NCI-H446 treated with DMSO at 0.1 percent for 48 hours (cell line): Measurements from ENCODE around the gene CACHD1.
A peak's percentile ranks its signal among the peaks of the same experiment; 100 is the strongest.

Source experiments
- DNase-seq: peaks from one replicate; lab custom pipeline; 2025; lab: John Stamatoyannopoulos, UW

CACHD1 gene

DNA sequence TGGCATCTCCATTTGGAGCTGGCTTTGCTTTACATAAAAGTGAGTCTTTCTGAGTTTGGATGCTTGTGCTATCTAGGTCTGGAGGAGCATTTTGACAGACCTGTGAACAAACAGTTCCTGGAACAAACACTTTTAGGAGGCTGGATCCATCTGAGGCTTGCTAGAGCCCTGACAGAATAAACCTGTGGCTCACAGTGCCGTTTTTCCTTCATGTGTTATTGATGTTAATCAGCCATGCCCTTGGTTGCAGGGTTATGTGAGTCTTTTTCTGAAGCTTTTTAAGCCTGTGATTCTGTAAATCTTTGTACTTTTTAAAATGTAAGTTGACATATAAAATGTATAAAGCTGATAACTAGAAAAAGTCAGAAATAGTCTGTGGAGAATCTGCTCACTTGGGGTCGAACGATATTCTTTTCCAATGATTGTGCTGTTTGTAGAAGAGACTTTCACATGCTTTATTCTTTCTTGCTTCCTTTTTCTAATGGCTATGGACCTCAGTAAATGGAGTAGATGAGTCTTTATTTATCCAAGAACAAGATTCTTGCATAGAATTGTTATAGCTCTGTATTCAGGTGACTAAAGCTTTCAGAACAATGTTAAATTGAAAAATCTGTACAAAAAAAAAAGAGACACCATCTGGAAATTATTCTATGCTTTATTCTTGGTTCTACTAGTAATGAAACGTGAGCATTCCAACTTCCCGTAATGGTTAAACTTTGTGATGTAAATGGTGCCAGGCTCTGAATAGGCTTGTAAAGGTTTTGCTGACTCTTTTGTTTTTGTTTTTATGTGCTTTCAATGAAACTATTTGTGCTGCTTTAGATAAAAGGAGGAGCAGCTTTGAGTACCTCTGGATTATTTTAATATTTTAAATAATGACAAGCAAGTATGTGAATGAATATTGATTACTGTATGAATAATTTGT is 53.7 kb downstream of the CACHD1 start:
- DNase-seq = no peak

DNA sequence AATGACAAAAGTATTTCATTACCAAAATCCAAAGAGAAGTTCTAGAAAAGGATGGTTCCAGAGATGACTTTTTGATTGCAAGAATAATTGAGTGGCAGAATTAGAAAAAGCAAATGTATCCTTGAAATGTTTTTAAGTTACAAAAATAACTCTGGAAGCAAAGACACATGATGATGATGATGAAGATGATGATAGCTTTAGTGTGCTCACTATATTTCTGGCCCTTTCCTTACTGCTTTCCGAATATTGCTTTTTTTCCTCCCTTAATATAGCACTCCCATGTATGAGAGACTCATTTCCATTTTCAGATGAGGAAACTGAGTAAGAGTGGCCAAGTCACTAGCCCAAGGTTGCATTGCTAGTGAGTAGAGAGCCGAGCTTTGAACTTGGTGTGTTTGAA is 54.7 kb downstream of the CACHD1 start:
- DNase-seq = no peak

DNA sequence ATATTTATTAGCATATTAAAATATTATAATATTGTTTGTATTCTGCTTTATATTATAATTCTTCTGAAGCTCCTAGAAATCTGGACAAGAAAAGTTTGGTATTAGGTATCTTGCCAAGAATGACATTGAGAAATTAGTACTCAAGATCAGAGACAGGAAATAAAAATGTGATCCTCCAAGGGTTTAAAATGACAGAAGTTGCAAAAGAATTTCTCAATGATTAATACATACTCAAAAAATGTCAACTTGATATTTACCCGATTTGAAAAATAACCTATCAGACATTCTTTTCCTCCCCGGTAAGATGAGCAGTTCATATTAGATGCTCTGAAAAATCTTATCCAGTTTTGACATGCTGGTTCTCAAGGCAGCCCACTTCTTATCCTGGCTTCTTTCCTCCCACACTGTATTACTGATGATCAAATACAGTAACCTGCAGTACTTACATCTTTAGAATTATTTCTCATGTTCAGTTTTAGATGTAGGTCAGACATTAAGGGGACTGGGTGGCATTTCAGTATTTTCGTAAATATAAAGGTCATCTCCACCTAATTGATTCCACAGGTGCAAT is 55.3 kb downstream of the CACHD1 start:
- no peak for DNase-seq

DNA sequence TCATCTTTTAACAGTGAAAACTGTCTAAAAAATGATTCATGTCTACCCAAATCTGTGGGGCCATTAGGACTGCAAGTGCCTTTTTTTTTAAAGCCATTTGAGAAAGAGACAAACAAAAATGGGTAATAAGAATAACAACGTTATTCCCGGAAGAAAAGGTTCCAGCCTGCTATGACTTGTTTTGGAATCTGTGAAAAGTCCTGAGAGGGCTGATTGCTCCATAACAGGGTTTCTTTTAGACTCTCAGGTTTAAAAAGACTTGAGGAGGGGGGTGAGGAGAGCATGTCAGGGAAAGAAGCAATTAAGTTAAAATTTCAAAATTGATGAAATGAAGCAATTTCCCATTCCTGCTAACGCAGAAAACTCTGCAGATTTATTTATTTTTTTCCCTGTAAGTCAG is 56.4 kb downstream of the CACHD1 start:
- no peak for DNase-seq

DNA sequence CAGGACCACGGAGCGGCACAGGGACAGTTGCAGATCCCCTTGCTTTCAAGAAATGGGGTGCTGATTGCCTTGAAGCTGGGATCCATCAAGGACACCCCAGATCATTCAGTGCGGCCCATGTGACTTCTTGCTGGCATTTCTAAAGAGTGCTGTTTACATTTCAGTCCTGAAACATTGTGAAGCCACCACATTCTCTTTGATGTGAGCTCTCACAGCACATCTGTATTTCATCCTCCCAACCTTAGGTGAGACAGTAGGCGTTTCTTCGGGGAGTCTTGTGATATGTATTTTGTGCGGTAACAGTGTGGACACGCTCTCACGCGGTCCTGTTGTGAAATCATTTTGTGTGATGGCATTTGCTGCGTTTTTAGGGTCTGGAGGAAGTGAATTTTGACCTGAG is 57.2 kb downstream of the CACHD1 start:
- no peak for DNase-seq

DNA sequence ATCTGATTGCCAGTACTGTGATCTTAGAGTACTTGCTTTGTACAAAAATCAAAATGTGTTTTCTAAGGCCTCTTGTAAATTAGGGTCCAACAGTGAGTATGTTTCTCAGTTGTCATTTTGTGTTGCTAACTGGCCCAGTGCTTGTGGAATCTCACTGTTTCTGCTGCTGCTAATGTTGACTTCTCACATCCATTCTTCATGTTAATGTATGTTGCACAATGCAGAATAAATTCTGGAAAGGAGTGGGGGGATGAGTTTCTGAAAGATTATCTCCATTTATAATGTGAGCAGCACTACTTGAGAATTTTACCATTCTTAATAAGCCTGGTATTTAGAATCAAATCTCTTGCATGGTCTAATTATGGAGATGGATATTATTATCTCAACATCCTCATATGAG is 57.9 kb downstream of the CACHD1 start:
- DNase-seq = no peak

DNA sequence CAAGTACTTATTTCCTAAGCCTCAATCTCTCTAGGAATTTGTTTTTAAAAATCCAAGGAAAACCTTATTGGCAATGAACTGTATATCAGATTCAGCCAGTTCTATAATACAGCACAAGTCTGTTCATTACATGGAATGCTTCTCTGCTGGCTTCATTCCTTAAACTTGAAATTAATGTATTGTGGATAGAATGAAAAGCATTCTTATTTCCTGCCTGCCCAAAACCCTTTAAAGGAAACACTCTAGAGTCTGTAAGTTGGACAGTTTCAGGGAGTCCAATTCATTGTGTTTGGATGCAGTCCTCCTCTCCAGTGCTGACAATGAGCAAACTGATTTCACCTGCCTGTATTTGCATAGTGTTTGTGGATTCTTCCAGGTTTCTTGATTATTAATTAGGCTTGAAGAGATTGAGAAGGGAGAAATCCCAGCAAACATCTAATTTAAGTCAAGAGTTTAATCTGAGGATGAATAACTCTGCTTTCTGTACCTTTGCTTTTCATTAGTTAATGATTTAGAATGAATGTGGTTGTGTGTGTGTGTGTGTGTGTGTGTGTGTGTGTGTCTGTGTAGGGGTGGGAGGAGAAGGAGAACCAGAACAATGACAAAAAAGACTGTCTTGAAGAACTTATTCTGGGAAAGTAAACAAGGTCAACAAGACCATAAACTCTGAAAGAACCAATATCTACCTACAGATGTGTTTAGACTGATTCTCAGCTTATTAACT is 61.2 kb downstream of the CACHD1 start:
- DNase-seq = no peak

DNA sequence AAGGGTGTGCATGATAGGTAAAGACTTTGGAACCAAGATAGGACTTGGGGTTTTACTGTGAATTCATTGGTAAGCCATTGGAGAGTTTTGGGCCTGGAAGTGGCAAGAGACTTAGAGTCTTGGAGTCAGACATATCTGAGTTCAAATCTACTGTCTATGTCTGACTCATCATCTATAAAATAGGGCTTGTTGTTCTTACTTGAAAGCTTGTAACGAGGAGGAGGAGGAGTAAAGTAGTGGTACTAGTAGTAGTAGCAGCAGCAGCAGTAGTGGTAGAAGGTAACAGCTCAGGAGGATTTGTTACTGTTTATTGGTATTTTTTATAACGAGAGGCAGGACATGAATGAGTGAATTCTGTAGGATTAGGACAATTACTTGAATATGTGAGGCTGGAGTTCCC is 62.7 kb downstream of the CACHD1 start:
- no peak for DNase-seq

DNA sequence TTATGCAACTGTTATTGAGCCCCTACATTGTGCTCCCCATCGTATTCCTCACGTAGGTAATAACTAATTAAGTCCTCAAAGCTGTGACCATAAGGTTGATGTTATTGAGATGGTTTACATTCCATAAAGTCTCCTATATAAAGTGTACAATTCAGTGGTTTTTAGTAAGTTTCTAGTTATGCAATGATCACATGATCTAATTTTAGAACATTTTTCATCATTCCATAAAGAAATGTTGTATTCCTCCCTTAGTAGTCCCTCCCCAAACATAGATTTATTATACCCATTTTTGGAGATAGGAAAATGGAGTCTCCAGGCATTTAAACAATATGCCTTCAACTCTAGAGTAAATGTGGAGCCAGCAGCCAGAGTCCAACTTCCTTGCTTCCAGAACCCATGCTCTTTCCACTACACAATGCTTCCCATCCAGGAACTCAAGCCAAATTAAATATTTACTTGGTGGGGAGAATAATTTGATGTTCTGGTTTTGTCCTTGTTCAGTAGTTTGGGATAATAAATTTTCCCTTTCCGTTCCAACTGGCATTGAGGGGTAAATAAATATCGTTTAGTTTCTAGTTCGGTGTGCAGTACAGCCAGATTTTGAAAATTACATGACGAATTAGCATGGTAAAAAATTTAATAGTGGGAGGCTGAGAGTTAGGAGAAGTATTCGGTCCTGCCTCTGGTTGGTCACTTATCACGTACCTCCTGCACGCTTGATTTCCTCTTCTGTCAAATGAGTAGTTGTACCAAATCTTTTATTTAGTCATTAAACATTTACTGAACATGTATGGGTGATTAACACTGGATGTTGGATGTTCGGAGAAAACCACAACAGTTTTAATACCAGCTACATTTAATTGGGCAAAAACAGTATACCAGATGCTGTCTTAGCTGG is 66.3 kb downstream of the CACHD1 start:
- peak; percentile 64 for DNase-seq

DNA sequence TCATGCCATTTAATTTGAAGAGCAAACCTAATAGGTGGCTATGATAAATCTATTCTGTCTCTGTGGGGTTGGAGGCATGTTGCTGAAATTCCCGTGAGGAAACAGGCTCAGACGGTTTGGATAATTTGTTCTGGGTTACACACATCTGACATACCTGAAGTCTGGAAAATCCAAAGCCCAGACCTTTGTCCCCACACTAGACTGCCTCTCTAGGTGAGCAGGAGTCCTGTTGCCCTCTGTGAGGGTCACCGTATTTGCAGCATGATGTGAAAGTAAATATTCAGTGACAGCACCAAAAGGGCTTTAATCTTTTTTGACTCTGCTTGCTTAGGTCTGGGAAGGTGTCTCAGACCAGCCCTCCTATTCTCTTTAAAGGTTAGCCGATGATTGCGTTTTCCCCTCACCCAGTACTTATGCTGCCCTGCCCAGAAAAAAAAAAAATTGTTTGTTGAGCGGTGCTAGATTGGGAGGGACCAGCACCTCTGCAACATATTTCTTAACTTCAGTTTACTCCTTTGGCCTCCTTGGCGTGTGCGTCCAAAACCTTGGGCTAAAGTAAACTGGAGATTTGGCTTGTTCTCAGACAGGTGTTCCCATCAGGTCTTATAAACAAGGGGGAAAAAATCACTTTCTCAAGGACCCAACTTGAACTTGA is 67.0 kb downstream of the CACHD1 start:
- DNase-seq = no peak

DNA sequence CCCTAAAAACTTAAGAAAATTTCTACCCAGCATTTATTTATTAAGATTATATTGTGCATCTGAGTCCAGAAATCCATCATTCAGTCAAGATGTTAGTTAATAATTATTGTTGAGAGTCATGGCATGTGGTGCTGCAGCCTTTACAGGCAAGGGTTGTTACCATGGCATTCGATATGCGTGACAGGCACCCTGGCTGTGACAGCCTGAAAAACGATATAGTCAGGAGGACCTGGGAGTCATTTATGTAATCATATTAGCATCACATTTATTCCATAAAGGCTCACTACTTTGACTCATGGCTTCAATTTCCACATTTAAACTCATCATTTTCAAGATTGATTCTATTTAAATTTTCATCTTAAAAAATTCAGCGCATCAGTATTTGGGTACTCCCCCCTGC is 68.0 kb downstream of the CACHD1 start:
- DNase-seq = no peak

DNA sequence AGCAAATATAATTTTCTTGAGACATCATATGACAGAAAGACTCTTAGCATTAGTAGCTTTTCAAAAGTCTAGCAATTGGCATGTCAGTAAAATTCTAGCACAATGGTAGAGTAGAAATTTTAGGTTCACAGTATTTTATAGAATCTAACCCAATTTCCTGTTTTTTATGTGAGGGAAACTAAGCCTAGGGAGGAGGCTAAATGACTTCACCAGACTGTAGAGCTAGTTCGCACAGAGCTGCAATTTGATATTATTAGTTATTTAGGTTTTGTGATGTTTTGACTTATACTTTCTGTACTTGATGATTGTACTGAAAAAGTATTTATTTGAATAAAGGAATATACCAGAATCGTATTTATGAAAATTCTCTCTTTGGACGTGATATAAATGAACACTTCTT is 68.5 kb downstream of the CACHD1 start:
- DNase-seq = no peak

DNA sequence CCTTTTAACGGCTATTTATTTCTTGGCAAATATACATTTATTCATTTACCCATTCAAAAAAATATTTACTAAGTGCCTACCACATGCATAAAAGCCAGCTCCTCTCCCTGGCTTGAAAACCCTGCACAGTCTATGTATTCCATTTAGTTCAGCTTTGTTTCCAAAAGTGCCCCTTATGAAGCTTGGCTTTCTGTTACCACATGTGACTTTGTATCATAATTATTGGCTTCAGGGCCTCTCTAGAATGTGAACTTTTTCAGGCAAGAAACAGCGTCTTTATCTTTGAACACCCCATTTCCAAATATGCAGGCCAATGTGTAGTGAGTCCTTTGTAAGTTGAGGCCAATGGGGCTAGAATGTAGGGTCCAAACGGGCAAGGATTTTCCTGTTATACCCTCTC is 69.4 kb downstream of the CACHD1 start:
- no peak for DNase-seq

DNA sequence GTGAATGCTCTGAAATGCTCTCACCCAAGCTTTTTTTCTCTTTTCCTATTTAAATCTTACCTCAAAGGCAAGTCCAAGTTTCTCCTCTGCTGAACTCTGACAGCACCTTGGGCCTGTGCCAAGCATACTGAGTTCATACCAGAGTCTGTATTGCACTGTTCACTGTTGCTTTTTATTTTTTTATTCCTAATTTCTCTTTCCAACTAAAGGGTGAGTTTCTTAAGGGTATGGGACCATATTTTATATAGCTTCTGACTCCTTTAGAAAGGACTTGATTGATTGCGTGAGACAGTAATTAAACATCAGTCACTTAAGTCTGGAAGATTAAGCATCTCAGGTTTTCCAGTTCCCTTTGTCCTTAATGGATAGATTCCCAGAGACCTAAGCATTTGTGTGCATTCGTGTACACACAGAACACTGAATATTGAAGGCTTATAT is 69.9 kb downstream of the CACHD1 start:
- DNase-seq = no peak

DNA sequence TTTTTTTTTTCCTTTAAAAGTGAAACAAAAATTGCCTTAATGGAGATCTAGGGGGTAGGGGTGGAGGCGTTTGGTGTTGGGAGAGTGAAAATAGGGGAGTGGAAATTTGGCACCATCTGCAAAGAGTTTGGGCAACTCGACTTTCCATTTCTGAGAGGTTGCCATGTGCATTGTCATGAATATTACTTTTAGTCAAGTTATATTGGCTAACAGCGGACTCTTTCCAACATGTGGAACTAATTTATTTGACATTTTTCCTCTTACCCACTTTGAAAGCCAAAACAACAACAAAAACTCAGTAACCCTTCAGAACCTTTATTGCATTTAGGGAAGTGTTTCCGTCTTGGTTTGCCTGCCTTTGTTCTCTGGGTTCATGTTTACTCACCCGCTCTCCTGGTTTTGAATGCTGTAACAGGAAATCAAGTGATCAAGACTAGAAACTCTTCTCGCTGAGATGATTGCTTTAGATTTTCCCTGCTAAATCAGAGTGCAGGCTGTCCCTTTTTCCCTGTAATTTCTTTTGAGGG is 70.4 kb downstream of the CACHD1 start:
- DNase-seq = no peak

DNA sequence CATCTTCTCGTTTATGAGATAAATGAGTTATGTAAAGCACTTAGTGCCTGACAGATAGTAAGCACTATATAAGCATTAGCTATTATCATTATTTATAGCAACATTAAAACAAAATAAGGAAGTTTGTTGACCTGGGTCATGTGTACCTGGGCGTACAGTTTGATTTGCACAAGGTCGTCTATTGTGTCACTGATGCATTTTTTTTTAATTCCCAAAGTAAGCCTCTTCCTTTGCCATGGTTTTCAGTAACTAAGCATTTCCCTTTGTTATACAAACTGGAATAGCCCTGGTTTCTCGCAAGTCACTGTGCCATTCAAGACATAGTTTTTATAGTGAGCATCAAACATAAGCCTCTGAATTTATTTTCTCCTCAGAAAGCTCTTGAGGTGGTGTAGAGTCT is 72.2 kb downstream of the CACHD1 start:
- DNase-seq = no peak

DNA sequence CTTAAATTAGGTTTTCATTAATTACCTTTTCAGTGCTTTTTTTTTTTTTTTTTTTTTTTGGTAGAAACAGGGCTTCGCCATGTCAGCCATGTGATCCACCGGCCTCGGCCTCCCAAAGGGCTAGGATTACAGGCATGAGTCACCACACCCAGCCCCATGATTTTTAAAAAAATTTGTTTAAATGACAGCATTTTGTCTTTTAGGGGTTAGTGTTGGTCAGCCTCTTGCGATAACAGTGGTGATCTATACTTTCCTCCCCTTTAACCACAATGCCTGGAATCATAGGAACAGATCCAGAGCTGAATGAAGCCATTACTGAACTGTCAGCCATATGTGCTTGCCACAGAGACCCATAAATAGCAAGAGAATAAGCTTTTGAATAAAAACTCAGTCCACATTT is 73.9 kb downstream of the CACHD1 start:
- no peak for DNase-seq

DNA sequence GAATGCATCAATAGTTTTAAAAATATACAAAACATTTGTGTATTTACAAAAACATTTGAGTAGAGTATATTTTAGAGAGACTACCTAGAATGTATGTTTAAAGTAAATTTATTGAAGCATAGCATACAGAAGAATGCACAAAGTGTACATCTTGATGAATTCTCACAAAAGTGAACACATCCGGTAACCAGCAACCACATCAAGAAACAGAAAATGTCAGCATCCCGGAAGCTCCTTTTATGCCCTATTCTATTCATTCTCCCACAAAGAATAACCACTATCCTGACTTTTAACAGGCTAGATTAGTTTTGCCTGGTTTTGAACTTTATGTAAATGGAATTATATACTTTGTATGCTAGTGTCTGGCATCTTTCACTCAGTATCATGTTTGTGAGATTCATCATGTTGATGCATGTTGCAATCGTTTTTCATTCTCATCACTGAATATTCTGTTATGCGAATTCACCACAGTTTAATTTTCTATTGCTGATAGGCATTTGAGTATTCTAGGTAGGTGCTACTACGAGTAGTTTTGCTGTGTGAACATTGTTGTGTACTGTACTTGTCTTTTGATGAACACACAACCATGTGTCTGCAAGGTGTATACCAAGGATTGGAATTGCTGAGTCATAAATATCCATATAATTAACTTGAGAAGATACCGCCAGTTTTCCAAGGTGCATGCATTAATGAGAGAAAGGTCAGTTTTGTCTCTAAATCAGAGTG is 75.4 kb downstream of the CACHD1 start:
- no peak for DNase-seq

DNA sequence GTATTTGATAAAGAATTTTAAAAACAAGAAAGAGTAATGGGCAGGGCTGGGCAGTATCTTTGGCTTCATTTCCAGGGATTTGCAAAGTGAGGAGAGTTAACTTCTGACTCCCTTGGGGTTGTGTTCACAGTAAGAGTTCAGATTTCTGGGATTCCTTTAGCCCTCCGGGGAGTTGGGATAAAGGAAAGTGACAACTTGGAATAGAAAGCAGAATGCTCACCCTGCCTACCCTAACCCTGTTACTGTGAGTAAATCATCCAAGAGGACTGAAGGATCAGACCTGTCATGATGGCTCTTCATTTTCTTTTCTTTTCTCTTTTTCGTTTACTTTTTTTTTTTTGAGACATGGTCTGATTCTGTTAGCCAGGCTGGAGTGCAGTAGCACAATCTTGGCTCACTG is 76.1 kb downstream of the CACHD1 start:
- no peak for DNase-seq

DNA sequence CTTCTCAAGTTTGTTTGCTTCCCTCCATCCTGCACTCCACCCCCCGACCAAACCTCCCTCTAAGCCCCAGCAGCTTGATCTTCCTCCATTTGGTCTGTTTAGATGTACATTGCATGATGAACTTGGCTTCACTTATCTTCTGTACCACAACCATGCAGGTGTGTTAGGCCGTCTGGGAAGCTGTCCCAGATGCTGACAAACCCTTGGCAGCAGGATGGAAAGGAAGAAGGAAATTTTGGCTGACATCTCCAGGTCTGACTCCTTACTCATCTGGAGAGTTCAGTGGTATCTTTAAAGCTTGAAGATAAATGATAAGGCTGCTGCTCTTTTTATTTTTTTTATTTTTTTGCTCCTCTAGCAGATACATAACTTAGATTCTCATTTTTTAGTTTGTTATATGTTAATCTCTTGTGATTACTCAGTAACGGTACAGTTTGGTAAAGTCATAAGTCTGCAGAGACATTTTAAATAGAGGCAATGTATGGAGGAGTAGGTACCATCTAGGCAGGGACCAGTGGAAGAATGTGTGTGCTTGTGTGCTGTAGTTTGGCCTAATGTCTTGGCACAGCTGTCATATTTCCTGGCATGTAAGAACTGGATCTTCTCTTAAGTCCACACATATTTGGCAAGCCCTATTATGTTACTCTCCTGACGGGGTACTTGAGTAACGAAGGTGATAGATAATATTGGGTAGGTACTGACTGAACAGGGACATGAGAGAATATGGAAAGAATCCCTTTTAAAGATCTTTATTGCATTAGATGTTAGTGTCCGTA is 79.7 kb downstream of the CACHD1 start:
- DNase-seq = no peak
